Activated T-cell treated with anti-CD3 and anti-CD28 coated beads for 24 hours (primary cell): Measurements from ENCODE around the gene OTOS.

ENCODE experiments used
- DNase-seq: peaks from one replicate; pipeline ENCODE4 v3.0.0-alpha.2; 2020; ENCODE audit warnings: low read depth

OTOS gene

GRCh38 chr2:240167588-240167880 is 27.1 kb upstream of the OTOS start:
- DNase-seq = no peak

- DNase-seq = no peak
Observed at GRCh38 chr2:240166761-240167587, 26.5 kb upstream of the OTOS start.

GRCh38 chr2:240166191-240166590 is 25.7 kb upstream of the OTOS start:
- no peak for DNase-seq

- no peak for DNase-seq
Observed at GRCh38 chr2:240165661-240166060, 25.2 kb upstream of the OTOS start.

GRCh38 chr2:240165034-240165433 is 24.6 kb upstream of the OTOS start:
- DNase-seq = no peak

- DNase-seq = no peak
Observed at GRCh38 chr2:240164586-240164985, 24.1 kb upstream of the OTOS start.

- no peak for DNase-seq
Observed at GRCh38 chr2:240163844-240164574, 23.6 kb upstream of the OTOS start.

GRCh38 chr2:240162939-240163714 is 22.7 kb upstream of the OTOS start:
- no peak for DNase-seq

- no peak for DNase-seq
Observed at GRCh38 chr2:240162531-240162930, 22.1 kb upstream of the OTOS start.

- DNase-seq = no peak
Observed at GRCh38 chr2:240162032-240162431, 21.6 kb upstream of the OTOS start.

GRCh38 chr2:240161087-240161750 is 20.8 kb upstream of the OTOS start:
- no peak for DNase-seq

GRCh38 chr2:240160291-240161086 is 20.0 kb upstream of the OTOS start:
- DNase-seq = no peak

GRCh38 chr2:240159251-240159839 is 18.9 kb upstream of the OTOS start:
- no peak for DNase-seq

GRCh38 chr2:240157147-240157470 is 16.7 kb upstream of the OTOS start:
- no peak for DNase-seq

GRCh38 chr2:240156435-240157146 is 16.1 kb upstream of the OTOS start:
- no peak for DNase-seq

- no peak for DNase-seq
Observed at GRCh38 chr2:240155745-240156390, 15.4 kb upstream of the OTOS start.

GRCh38 chr2:240155048-240155744 is 14.7 kb upstream of the OTOS start:
- no peak for DNase-seq

- DNase-seq = no peak
Observed at GRCh38 chr2:240154606-240155005, 14.1 kb upstream of the OTOS start.

GRCh38 chr2:240153418-240153817 is 13.0 kb upstream of the OTOS start:
- no peak for DNase-seq
